B cell (primary cell): Measurements from ENCODE around the gene LNP1. TPM values are rescaled to one million over a fixed set of nuclear protein-coding genes. Genes with fewer than 3 reads are reported as not detected.

Source experiments
- ATAC-seq: fragments of 200-7000 bp; cut with Tn5 transposase; one replicate; pipeline ENCODE4 v1.10.0; 2021; ENCODE audit warnings: low read depth, mild to moderate bottlenecking, moderate number of reproducible peaks, moderate library complexity
- CTCF ChIA-PET: fragments of 350-600 bp; sonication (Branson Sonifier 250); formaldehyde crosslinking; loops from one replicate; lab custom pipeline; 2021; ENCODE audit warnings: antibody characterized with exemption, inconsistent platforms; lab: Charles Lee
- POLR2A ChIA-PET: fragments of 350-600 bp; sonication (Branson Sonifier 250); formaldehyde crosslinking; loops from one replicate; lab custom pipeline; 2021; ENCODE audit warnings: antibody characterized with exemption; lab: Charles Lee
- DNase-seq: peaks from one replicate; pipeline ENCODE4 v3.0.0; 2013
- H2AFZ ChIP-seq: 2 replicates; pipeline ENCODE4 v1.6.1; 2012; ENCODE audit warnings: mild to moderate bottlenecking, low read depth, low read length; ENCODE audit not compliant: insufficient read depth, poor library complexity, severe bottlenecking
- H3K27ac ChIP-seq, 2 donors: 1 replicate in 1 of 2; 2 replicates in 1 of 2; pipeline ENCODE4 v1.5.1; 2012 to 2013; ENCODE audit warnings: low read length in 2 of 2, mild to moderate bottlenecking in 2 of 2, moderate library complexity in 1 of 2
- H3K27me3 ChIP-seq, 4 experiments: fragments of 200-600 bp in 1 of 4; sonication (generic) in 1 of 4; replicated peaks in 1 of 4; 1 replicate in 2 of 4; 2 replicates in 2 of 4; pipeline versions ENCODE4 v1.6.1 to v1.7.0; 2013 to 2016; ENCODE audit warnings: low read length in 3 of 4, mild to moderate bottlenecking in 2 of 4, mixed read lengths in 1 of 4, moderate library complexity in 1 of 4; ENCODE audit not compliant: insufficient read depth in 4 of 4, control insufficient read depth in 3 of 4; ENCODE audit errors: control extremely low read depth in 1 of 4
- H3K36me3 ChIP-seq, 2 experiments: replicated peaks in 1 of 2; 1 replicate in 1 of 2; 2 replicates in 1 of 2; pipeline versions ENCODE4 v1.6.1 to v1.7.1; 2013; ENCODE audit warnings: low read length in 1 of 2; ENCODE audit not compliant: insufficient read depth in 2 of 2, control insufficient read depth in 1 of 2; ENCODE audit errors: control extremely low read depth in 1 of 2, extremely low read depth in 1 of 2
- H3K4me1 ChIP-seq, 2 donors: fragments of 200-600 bp in 1 of 2; sonication (generic) in 1 of 2; 1 replicate in 1 of 2; 2 replicates in 1 of 2; pipeline versions ENCODE4 v1.5.1 to v1.6.1; 2013 to 2017; ENCODE audit warnings: low read length in 2 of 2; ENCODE audit not compliant: control insufficient read depth in 2 of 2, insufficient read depth in 2 of 2
- H3K4me2 ChIP-seq: replicated peaks from 2 replicates; pipeline ENCODE3; 2012; ENCODE audit warnings: mild to moderate bottlenecking, low read depth, low read length; ENCODE audit not compliant: poor library complexity, severe bottlenecking
- H3K4me3 ChIP-seq, 5 experiments: fragments of 200-600 bp in 1 of 5; sonication (generic) in 1 of 5; 1 replicate in 3 of 5; 2 replicates in 2 of 5; pipeline versions ENCODE4 v1.5.1 to v1.7.0; 2011 to 2016; ENCODE audit warnings: low read length in 4 of 5, mild to moderate bottlenecking in 4 of 5, low read depth in 2 of 5, control low read depth in 1 of 5, moderate library complexity in 1 of 5; ENCODE audit not compliant: insufficient read depth in 1 of 5; ENCODE audit errors: control extremely low read depth in 1 of 5, extremely low read depth in 1 of 5
- H3K79me2 ChIP-seq: fragments of 200-600 bp; sonication (generic); one replicate; pipeline ENCODE4 v1.6.0; 2016; ENCODE audit warnings: low read length; ENCODE audit not compliant: control insufficient read depth, insufficient read depth
- H3K9ac ChIP-seq: fragments of 200-600 bp; sonication (generic); 2 replicates; pipeline ENCODE4 v1.6.1; 2017; ENCODE audit warnings: mild to moderate bottlenecking, low read length, moderate library complexity
- H3K9me3 ChIP-seq, 3 donors: one replicate each; pipeline versions ENCODE4 v1.6.1 to v1.7.1; 2013; ENCODE audit warnings: low read length in 2 of 3; ENCODE audit not compliant: control insufficient read depth in 2 of 3, insufficient read depth in 1 of 3; ENCODE audit errors: control extremely low read depth in 1 of 3
- H4K20me1 ChIP-seq: 2 replicates; pipeline ENCODE4 v1.6.0; 2012; ENCODE audit warnings: mild to moderate bottlenecking, low read length; ENCODE audit not compliant: insufficient read depth, control insufficient read depth, poor library complexity, severe bottlenecking
- H3K27ac Mint-ChIP-seq: one replicate; pipeline ENCODE4 v1.8.0; 2021; ENCODE audit warnings: mixed read lengths
- H3K27me3 Mint-ChIP-seq: one replicate; pipeline ENCODE4 v1.8.0; 2021; ENCODE audit warnings: mixed read lengths
- H3K4me1 Mint-ChIP-seq: one replicate; pipeline ENCODE4 v1.8.0; 2021; ENCODE audit warnings: mixed read lengths
- H3K4me3 Mint-ChIP-seq: one replicate; pipeline ENCODE4 v1.8.0; 2021; ENCODE audit warnings: mixed read lengths
- H3K9me3 Mint-ChIP-seq: one replicate; pipeline ENCODE4 v1.8.0; 2022; ENCODE audit warnings: mixed read lengths; ENCODE audit not compliant: insufficient read depth
- CTCF ChIP-seq: fragments of 200-600 bp; IDR thresholded peaks from one replicate; pipeline ENCODE4 v1.8.0; 2022; ENCODE audit warnings: antibody characterized with exemption, mild to moderate bottlenecking
- EZH2 ChIP-seq: IDR thresholded peaks from 2 replicates; pipeline ENCODE4 v1.6.1; 2012; ENCODE audit warnings: borderline replicate concordance, low read depth, mild to moderate bottlenecking, moderate library complexity, low read length; ENCODE audit not compliant: insufficient read depth, poor library complexity, severe bottlenecking
- WGBS: methylation state at CpG from one replicate; pipeline ENCODE4 v1.1.5; 2013; ENCODE audit warnings: missing lambda C conversion rate; ENCODE audit not compliant: insufficient coverage; 5-methylcytosine and 5-hydroxymethylcytosine counted together
- intact Hi-C: fragments of 100-400 bp; cut with micrococcal nuclease; formaldehyde crosslinking; loops from one replicate; pipeline ENCODE4 v1.10.0; 2022
- polyA plus RNA-seq: library from polyadenylated mRNA; depleted of rRNA; stranded (reverse); fragments of >200 nt; gene quantifications from 2 replicates; pipeline ENCODE4 v1.2.3, GENCODE V29; 2012
- total RNA-seq, 2 donors: library from RNA; stranded (reverse); fragments of 120-200 nt in 1 of 2; gene quantifications; 1 replicate in 1 of 2; 2 replicates in 1 of 2; pipeline versions ENCODE4 v1.2.3 to v1.2.4, GENCODE V29; 2013 to 2022

Gene LNP1
- total and polyA plus RNA-seq, 2 donors (not counting 1 experiment from before 2014, with no cell fraction given): 0.39 to 1.9 TPM

GRCh38 chr3:100486808-100487207 is 85.5 kb downstream of the LNP1 start:
- Histone ChIP-seq H4K20me1 (no peaks in the 10 kb centered on the region), H3K4me1 (peaks cover 0 to 1% of the 10 kb centered on the region in 2 donors), H3K27me3 (peaks cover 0 to 5% (median 2%) of the 10 kb centered on the region in 4 experiments), H3K27ac (no peak overlapping the region), H3K79me2 (no peaks in the 10 kb centered on the region), H2AFZ (no peak overlapping the region), H3K4me2 (no peak overlapping the region), H3K9me3 (no peaks in the 10 kb centered on the region), H3K4me3 (no peak overlapping the region), H3K9ac (no peak overlapping the region), H3K36me3 (no peaks in the 10 kb centered on the region)
- ChIA-PET CTCF (interaction anchor here (0.7 kb wide), 1 partner anchor 1414 kb away, joined by 4 read pairs; no protein-coding TSS in a partner anchor), POLR2A (no interaction called here)
- TF ChIP-seq EZH2 (no peak), CTCF (no peak)
- H3K4me1 Mint-ChIP-seq: peaks cover 2% of the 10 kb centered on the region
- H3K9me3 Mint-ChIP-seq: no peaks in the 10 kb centered on the region
- DNase-seq (no peak), ATAC-seq (no peak)
- H3K27me3 Mint-ChIP-seq: peaks cover 11% of the 10 kb centered on the region
- no peak overlapping the region for H3K4me3 Mint-ChIP-seq
- no peak overlapping the region for H3K27ac Mint-ChIP-seq
- no CpG with 5 or more reads among the region's 2 CpGs for WGBS
- intact Hi-C loops: no loop called here

- Histone ChIP-seq H3K36me3 (no peaks in the 10 kb centered on the region), H4K20me1 (no peaks in the 10 kb centered on the region), H3K27me3 (peaks cover 0 to 11% (median 4%) of the 10 kb centered on the region in 4 experiments), H3K79me2 (no peaks in the 10 kb centered on the region), H3K9me3 (no peaks in the 10 kb centered on the region), H3K4me1 (peaks cover 7 to 14% of the 10 kb centered on the region in 2 donors), H3K4me3 (no peak overlapping the region), H3K9ac (no peak overlapping the region), H3K4me2 (no peak overlapping the region), H3K27ac (no peak overlapping the region), H2AFZ (no peak overlapping the region)
- ChIA-PET CTCF (interaction anchor here (0.6 kb wide), 1 partner anchor 486 kb away, joined by 3 read pairs; no protein-coding TSS in a partner anchor), POLR2A (no interaction called here)
- H3K4me3 Mint-ChIP-seq: no peak overlapping the region
- no peak for TF ChIP-seq CTCF
- TF ChIP-seq EZH2: no peak
- peaks cover 7% of the 10 kb centered on the region for H3K27me3 Mint-ChIP-seq
- intact Hi-C loops: no loop called here
- no peak overlapping the region for H3K27ac Mint-ChIP-seq
- H3K4me1 Mint-ChIP-seq: peaks cover 15% of the 10 kb centered on the region
- no peaks in the 10 kb centered on the region for H3K9me3 Mint-ChIP-seq
- no CpG with 5 or more reads among the region's 1 CpG for WGBS
- ATAC-seq (no peak), DNase-seq (no peak)
Observed at GRCh38 chr3:100489118-100489517, 87.8 kb downstream of the LNP1 start.
